H1 (cell line): ENCODE data around the gene NSD2. TPM values are rescaled to one million over a fixed set of nuclear protein-coding genes. Genes with fewer than 3 reads are reported as not detected.

Experiments
- CHD2 ChIP-seq: IDR thresholded peaks from 2 replicates; pipeline ENCODE4 v1.6.1; 2012; ENCODE audit warnings: low read length, improper control_type of control experiment
- JUN ChIP-seq: IDR thresholded peaks from 2 replicates; pipeline ENCODE4 v1.6.1; 2011; ENCODE audit warnings: low read depth, mild to moderate bottlenecking, improper control_type of control experiment, low read length
- KDM4A ChIP-seq: IDR thresholded peaks from one replicate; pipeline ENCODE4 v1.7.1; 2012; ENCODE audit warnings: low read depth, mild to moderate bottlenecking, moderate library complexity, low read length, inconsistent platforms; ENCODE audit not compliant: severe bottlenecking
- RFX5 ChIP-seq: IDR thresholded peaks from 2 replicates; pipeline ENCODE4 v1.6.1; 2011; ENCODE audit warnings: low read depth, low read length, improper control_type of control experiment, borderline replicate concordance
- RXRA ChIP-seq: IDR thresholded peaks from 2 replicates; pipeline ENCODE4 v1.6.1; 2011; ENCODE audit warnings: low read depth, mild to moderate bottlenecking, low read length, moderate library complexity; ENCODE audit not compliant: insufficient read depth
- SRF ChIP-seq: IDR thresholded peaks from 2 replicates; pipeline ENCODE4 v1.6.1; 2011; ENCODE audit warnings: mild to moderate bottlenecking, low read depth, low read length, moderate library complexity
- polyA plus RNA-seq, 7 experiments: library from polyadenylated mRNA; depleted of rRNA in 3 of 7; stranded (reverse) in 5 of 7; unstranded in 2 of 7; fragments of >200 nt in 5 of 7; fragments of 200-250 nt in 2 of 7; gene quantifications; 1 replicate in 5 of 7; 2 replicates in 1 of 7; 4 replicates in 1 of 7; pipeline versions ENCODE4 v1.2.1 to v1.2.3, GENCODE V29; 2011 to 2013; ENCODE audit warnings: missing spikeins in 2 of 7, mixed read lengths in 2 of 7
- total RNA-seq: library from RNA; stranded (reverse); fragmentation: NEBNext Ultra II Directional; extraction: Animal tissue kit (Norgen Biotek cat#: 25700); gene quantifications from 2 replicates; pipeline ENCODE4 v1.2.1, GENCODE V29; 2021

The NSD2 gene
- total and polyA plus RNA-seq, 2 of the 8 experiments (the other 6 are each of a cell fraction or from before 2014, with no cell fraction given): 26.7 to 129 TPM

DNA sequence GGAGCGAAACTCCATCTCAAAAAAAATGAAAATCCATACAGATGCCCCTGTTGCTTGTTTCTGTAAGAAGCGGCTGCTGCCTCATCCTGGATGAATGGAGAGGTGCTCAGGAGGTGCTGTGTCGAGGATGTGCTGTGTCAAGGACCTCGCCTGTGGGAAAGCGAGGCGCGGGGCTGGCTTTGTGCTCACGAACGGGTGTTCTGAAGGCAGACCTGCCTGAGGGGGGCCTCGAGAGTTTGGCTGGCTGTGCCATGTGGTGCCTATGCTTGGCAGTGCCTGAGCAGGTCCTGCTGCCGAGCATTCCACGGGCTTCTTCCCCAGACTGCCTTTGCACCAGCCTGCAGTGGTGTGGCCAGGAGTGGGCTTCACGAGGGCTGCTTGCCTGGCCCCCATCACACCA, 61.5 kb downstream of the NSD2 start (continued):
- TF ChIP-seq KDM4A: no peak
- TF ChIP-seq RFX5: no peak
- no peak for TF ChIP-seq JUN
- TF ChIP-seq CHD2: no peak
- no peak for TF ChIP-seq SRF
- TF ChIP-seq RXRA: no peak
